HCT116 (cell line): ENCODE measurements around the gene RNF121. TPM values are rescaled to one million over a fixed set of nuclear protein-coding genes. Genes with fewer than 3 reads are reported as not detected.

Experiments used
- ATAC-seq: fragments of 200-7000 bp; cut with Tn5 transposase; 2 replicates; pipeline ENCODE4 v1.9.1; 2020; ENCODE audit warnings: mild to moderate bottlenecking, moderate library complexity
- BruUV-seq: library from RNA; stranded (reverse); fragments of 400-500 nt; replicated peaks from 2 replicates; lab custom pipeline; 2021; lab: Mats Ljungman, UMichigan
- CTCF ChIA-PET: fragments of 300-600 bp; sonication (Branson Sonifier 250); formaldehyde crosslinking; loops from one replicate; lab custom pipeline; 2021; ENCODE audit warnings: antibody characterized with exemption; lab: Charles Lee
- POLR2A ChIA-PET: fragments of 300-600, 350-600 bp; sonication (Branson Sonifier 250); formaldehyde crosslinking; loops from one replicate; lab custom pipeline; 2021; ENCODE audit warnings: antibody characterized with exemption; lab: Charles Lee
- RAD21 ChIA-PET, 2 experiments: fragments of 300-600 bp; sonication (Branson Sonifier 250); formaldehyde crosslinking; loops; one replicate each; lab custom pipeline; 2023; ENCODE audit warnings: low total read pairs in 2 of 2; ENCODE audit not compliant: uncharacterized antibody in 2 of 2, unreplicated experiment in 2 of 2, low non-redundant PET in 1 of 2; lab: Charles Lee
- DNase-seq: peaks from one replicate; pipeline ENCODE4 v3.0.0-alpha.2; 2010; ENCODE audit warnings: low read depth, low spot score
- H2AFZ ChIP-seq: fragments of 200-600 bp; shearing (Covaris generic), sonication (generic); 2 replicates; pipeline ENCODE4 v1.6.1; 2017; ENCODE audit warnings: low read depth, mixed run types, mixed read lengths, antibody characterized with exemption, low read length; ENCODE audit not compliant: poor library complexity, severe bottlenecking
- H3K27ac ChIP-seq: 2 replicates; pipeline ENCODE4 v1.5.1; 2012; ENCODE audit warnings: low read depth, low read length
- H3K27me3 ChIP-seq: fragments of 200-600 bp; sonication (generic); 2 replicates; pipeline ENCODE4 v1.6.1; 2016; ENCODE audit warnings: mixed run types, low read length, mixed read lengths; ENCODE audit not compliant: insufficient read depth
- H3K36me3 ChIP-seq, 2 experiments: fragments of 200-500 bp in 1 of 2; fragments of 200-600 bp in 1 of 2; sonication (Bioruptor generic) in 1 of 2; sonication (generic) in 1 of 2; 2 replicates each; pipeline versions ENCODE4 v1.5.1 to v1.6.1; 2014 to 2016; ENCODE audit warnings: low read length in 2 of 2, inconsistent platforms in 1 of 2, mixed read lengths in 1 of 2, mixed run types in 1 of 2; ENCODE audit not compliant: insufficient read depth in 2 of 2, control insufficient read depth in 1 of 2
- H3K4me1 ChIP-seq, 2 experiments: fragments of 200-600 bp in 1 of 2; sonication (generic) in 1 of 2; 2 replicates each; pipeline versions ENCODE4 v1.5.1 to v1.6.1; 2012 to 2017; ENCODE audit warnings: low read length in 2 of 2, inconsistent platforms in 1 of 2, mild to moderate bottlenecking in 1 of 2, mixed read lengths in 1 of 2, mixed run types in 1 of 2, moderate library complexity in 1 of 2; ENCODE audit not compliant: insufficient read depth in 2 of 2, control insufficient read depth in 1 of 2
- H3K4me2 ChIP-seq: fragments of 200-600 bp; sonication (generic); 2 replicates; pipeline ENCODE4 v1.6.1; 2017; ENCODE audit warnings: mixed run types, low read length, mixed read lengths
- H3K4me3 ChIP-seq, 2 experiments: fragments of 200-600 bp in 1 of 2; sonication (generic) in 1 of 2; replicated peaks in 1 of 2; 2 replicates each; pipeline ENCODE4 v1.5.1; 2011 to 2016; ENCODE audit warnings: low read length in 2 of 2, control low read depth in 1 of 2, low read depth in 1 of 2, mild to moderate bottlenecking in 1 of 2, mixed read lengths in 1 of 2, mixed run types in 1 of 2
- H3K79me2 ChIP-seq: fragments of 200-600 bp; sonication (generic); 2 replicates; pipeline ENCODE4 v1.6.1; 2017; ENCODE audit warnings: mild to moderate bottlenecking, mixed run types, low read length, moderate library complexity, mixed read lengths; ENCODE audit not compliant: insufficient read depth
- H3K9ac ChIP-seq: fragments of 200-600 bp; sonication (generic); 2 replicates; pipeline ENCODE4 v1.6.1; 2016; ENCODE audit warnings: low read length, mixed read lengths
- H3K9me2 ChIP-seq: fragments of 200-600 bp; sonication (generic), shearing (Covaris generic); 2 replicates; pipeline ENCODE4 v1.6.1; 2017; ENCODE audit warnings: mixed run types, mild to moderate bottlenecking, moderate library complexity; ENCODE audit not compliant: insufficient read depth
- H3K9me3 ChIP-seq, 2 experiments: fragments of 200-500 bp in 1 of 2; fragments of 200-600 bp in 1 of 2; sonication (Bioruptor generic) in 1 of 2; sonication (generic) in 1 of 2; 2 replicates each; pipeline ENCODE4 v1.6.1; 2014 to 2017; ENCODE audit warnings: low read length in 2 of 2, mixed read lengths in 2 of 2, inconsistent platforms in 1 of 2, low read depth in 1 of 2, mild to moderate bottlenecking in 1 of 2, mixed run types in 1 of 2, moderate library complexity in 1 of 2; ENCODE audit not compliant: control insufficient read depth in 1 of 2, insufficient read depth in 1 of 2
- H4K20me1 ChIP-seq: fragments of 200-600 bp; sonication (generic), shearing (Covaris generic); 2 replicates; pipeline ENCODE4 v1.6.1; 2017; ENCODE audit warnings: mixed run types, mild to moderate bottlenecking, moderate library complexity; ENCODE audit not compliant: insufficient read depth
- ELF1 ChIP-seq: IDR thresholded peaks from 2 replicates; pipeline ENCODE4 v1.6.1; 2012; ENCODE audit warnings: low read depth, borderline replicate concordance
- EZH2 ChIP-seq: fragments of 200-600 bp; sonication (generic); IDR thresholded peaks from 2 replicates; pipeline ENCODE4 v1.6.1; 2017; ENCODE audit warnings: antibody characterized with exemption, mixed run types
- FOSL1 ChIP-seq: IDR thresholded peaks from 2 replicates; pipeline ENCODE4 v1.6.1; 2012; ENCODE audit warnings: low read depth
- JUND ChIP-seq: IDR thresholded peaks from 2 replicates; pipeline ENCODE4 v1.6.1; 2012
- POLR2A ChIP-seq: IDR thresholded peaks from 2 replicates; pipeline ENCODE4 v1.7.0; 2011; ENCODE audit warnings: borderline replicate concordance; ENCODE audit not compliant: insufficient read depth, insufficient read length; ENCODE audit errors: extremely low read depth
- RAD21 ChIP-seq: IDR thresholded peaks from 2 replicates; pipeline ENCODE4 v1.6.1; 2012; ENCODE audit warnings: low read depth, mild to moderate bottlenecking
- SIN3A ChIP-seq: IDR thresholded peaks from 2 replicates; pipeline ENCODE4 v1.6.1; 2012; ENCODE audit warnings: low read depth
- SP1 ChIP-seq: IDR thresholded peaks from 2 replicates; pipeline ENCODE4 v1.6.1; 2012; ENCODE audit warnings: low read depth
- ZNF274 ChIP-seq: fragments of 200-500 bp; sonication (Bioruptor generic); IDR thresholded peaks from 2 replicates; pipeline ENCODE4 v1.6.1; 2014; ENCODE audit warnings: mild to moderate bottlenecking, low read depth, low read length, inconsistent platforms
- intact Hi-C: fragments of 100-400 bp; cut with micrococcal nuclease; formaldehyde crosslinking; loops from 2 replicates; pipeline ENCODE4 v1.10.0; 2022
- total RNA-seq: library from RNA; stranded (reverse); gene quantifications from one replicate; pipeline ENCODE4 v1.2.1, GENCODE V29; 2021; ENCODE audit not compliant: unreplicated experiment

RNF121 gene
- total RNA-seq, 1 experiment from 2014 or later, result 24.5 TPM

GRCh38 chr11:71979602-71980001 lies 50.8 kb downstream of the RNF121 start (continued):
- TF ChIP-seq POLR2A (no peak), JUND (no peak)

GRCh38 chr11:71986131-71986530 lies 57.3 kb downstream of the RNF121 start:
- H4K20me1 ChIP-seq, result no peaks in the 10 kb centered on the region
- no peak overlapping the region for H3K4me3 ChIP-seq
- H3K27ac ChIP-seq, result no peak overlapping the region
- H3K9ac ChIP-seq, result no peak overlapping the region
- CTCF ChIA-PET, result interaction anchor here (0.6 to 1.2 kb wide), 2 partner anchors 9 to 587 kb away, joined by 4 read pairs; no protein-coding TSS in a partner anchor
- H3K4me1 ChIP-seq, result no peaks in the 10 kb centered on the region
- H3K27me3 ChIP-seq, result no peaks in the 10 kb centered on the region
- H3K79me2 ChIP-seq, result no peaks in the 10 kb centered on the region; the same call in 1 of the 2 replicates
- DNase-seq (no peak), ATAC-seq (no peak)
- POLR2A ChIA-PET, result no interaction called here
- RAD21 ChIA-PET, result no interaction called here
- intact Hi-C loops, result no loop called here
- no peaks in the 10 kb centered on the region for H3K9me3 ChIP-seq
- no peak overlapping the region for H3K4me2 ChIP-seq
- H3K36me3 ChIP-seq, result no peaks in the 10 kb centered on the region
- H3K9me2 ChIP-seq, result no peaks in the 10 kb centered on the region
- no peak overlapping the region for H2AFZ ChIP-seq
- TF ChIP-seq RAD21 (no peak), SP1 (no peak), SIN3A (no peak), JUND (no peak), ZNF274 (no peak), ELF1 (no peak), EZH2 (no peak)
- no TSS peak for BruUV-seq

- H3K4me3 ChIP-seq, result no peak overlapping the region
- H2AFZ ChIP-seq, result no peak overlapping the region
- ATAC-seq, result no peak
- intact Hi-C loops, result no loop called here
- CTCF ChIA-PET, result interaction anchor here (1.2 kb wide), 1 partner anchor 10 kb away, joined by 3 read pairs; no protein-coding TSS in a partner anchor
- RAD21 ChIA-PET, result no interaction called here
- no peak for DNase-seq
- POLR2A ChIA-PET, result no interaction called here
- H4K20me1 ChIP-seq, result no peaks in the 10 kb centered on the region
- H3K9me3 ChIP-seq, result no peaks in the 10 kb centered on the region
- TF ChIP-seq FOSL1, result no peak
- TF ChIP-seq SP1, result no peak
- TF ChIP-seq EZH2, result no peak
- TF ChIP-seq POLR2A, result no peak
- no TSS peak for BruUV-seq
- H3K27me3 ChIP-seq, result no peaks in the 10 kb centered on the region
- no peaks in the 10 kb centered on the region for H3K4me1 ChIP-seq
- peaks cover 0 to 4% of the 10 kb centered on the region in 2 experiments; a peak in 1 of 4 replicates for H3K36me3 ChIP-seq
- no peaks in the 10 kb centered on the region; the same call in 1 of the 2 replicates for H3K79me2 ChIP-seq
- no peak overlapping the region for H3K4me2 ChIP-seq
- no peak overlapping the region for H3K27ac ChIP-seq
- H3K9me2 ChIP-seq, result no peaks in the 10 kb centered on the region
- H3K9ac ChIP-seq, result no peak overlapping the region
Measured at GRCh38 chr11:71987521-71987920, 58.7 kb downstream of the RNF121 start.
